Peyer's patch (tissue), 4 donors: Measurements from ENCODE around the gene B3GALT5.

Source experiments
- POLR2A ChIP-seq, 2 donors: fragments of 450-650 bp; IDR thresholded peaks; one replicate each; pipeline ENCODE4 v1.5.1; 2017; ENCODE audit warnings: antibody characterized with exemption in 2 of 2, mild to moderate bottlenecking in 2 of 2, moderate library complexity in 2 of 2
- TF ChIP-seq, protein P1 (sequence below), 6 experiments: fragments of 450-650 bp in 4 of 6; fragments of 200-600 bp in 2 of 6; sonication (generic) in 1 of 6; IDR thresholded peaks; one replicate each; pipeline ENCODE4 v1.5.1; 2017 to 2019; ENCODE audit warnings: antibody characterized with exemption in 6 of 6, mild to moderate bottlenecking in 3 of 6, moderate library complexity in 1 of 6

DNA sequence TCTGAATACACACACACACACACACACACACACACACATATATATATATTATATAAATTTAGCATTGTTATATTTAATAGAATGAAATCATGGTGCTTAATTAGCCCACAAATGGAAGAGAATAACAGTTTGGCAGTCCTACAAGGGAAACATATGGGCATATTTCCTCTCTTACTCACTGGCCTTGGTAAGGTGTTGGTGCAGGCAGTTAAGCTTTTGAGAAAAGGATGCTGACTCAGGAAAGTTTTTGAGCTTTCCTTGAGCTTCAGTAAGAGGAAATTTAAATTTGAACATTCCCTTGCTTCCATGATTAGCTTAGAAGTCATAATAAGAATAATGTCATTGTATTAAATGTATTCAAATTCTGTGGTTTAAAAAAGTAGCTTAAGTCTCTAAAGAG, 37.0 kb upstream of the B3GALT5 start:
- TF ChIP-seq, protein P1, sequence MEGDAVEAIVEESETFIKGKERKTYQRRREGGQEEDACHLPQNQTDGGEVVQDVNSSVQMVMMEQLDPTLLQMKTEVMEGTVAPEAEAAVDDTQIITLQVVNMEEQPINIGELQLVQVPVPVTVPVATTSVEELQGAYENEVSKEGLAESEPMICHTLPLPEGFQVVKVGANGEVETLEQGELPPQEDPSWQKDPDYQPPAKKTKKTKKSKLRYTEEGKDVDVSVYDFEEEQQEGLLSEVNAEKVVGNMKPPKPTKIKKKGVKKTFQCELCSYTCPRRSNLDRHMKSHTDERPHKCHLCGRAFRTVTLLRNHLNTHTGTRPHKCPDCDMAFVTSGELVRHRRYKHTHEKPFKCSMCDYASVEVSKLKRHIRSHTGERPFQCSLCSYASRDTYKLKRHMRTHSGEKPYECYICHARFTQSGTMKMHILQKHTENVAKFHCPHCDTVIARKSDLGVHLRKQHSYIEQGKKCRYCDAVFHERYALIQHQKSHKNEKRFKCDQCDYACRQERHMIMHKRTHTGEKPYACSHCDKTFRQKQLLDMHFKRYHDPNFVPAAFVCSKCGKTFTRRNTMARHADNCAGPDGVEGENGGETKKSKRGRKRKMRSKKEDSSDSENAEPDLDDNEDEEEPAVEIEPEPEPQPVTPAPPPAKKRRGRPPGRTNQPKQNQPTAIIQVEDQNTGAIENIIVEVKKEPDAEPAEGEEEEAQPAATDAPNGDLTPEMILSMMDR (IDR thresholded peaks at IDR 0.05), result no peak
- no peak for TF ChIP-seq POLR2A (IDR thresholded peaks at IDR 0.05)
